Stimulated activated CD8-positive, alpha-beta memory T cell treated with anti-CD3 and anti-CD28 coated beads, Interleukin-7, amount 100 ng/mL, for 48 hours (primary cell): ENCODE measurements around the gene MBD3L1.
A peak's percentile ranks its signal among the peaks of the same experiment; 100 is the strongest.

Experiments
- DNase-seq, 2 donors: peaks; one replicate each; pipeline ENCODE4 v3.0.0-alpha.2; 2020; ENCODE audit warnings: low read depth in 1 of 2; ENCODE audit errors: extremely low read depth in 1 of 2

MBD3L1 gene

DNA sequence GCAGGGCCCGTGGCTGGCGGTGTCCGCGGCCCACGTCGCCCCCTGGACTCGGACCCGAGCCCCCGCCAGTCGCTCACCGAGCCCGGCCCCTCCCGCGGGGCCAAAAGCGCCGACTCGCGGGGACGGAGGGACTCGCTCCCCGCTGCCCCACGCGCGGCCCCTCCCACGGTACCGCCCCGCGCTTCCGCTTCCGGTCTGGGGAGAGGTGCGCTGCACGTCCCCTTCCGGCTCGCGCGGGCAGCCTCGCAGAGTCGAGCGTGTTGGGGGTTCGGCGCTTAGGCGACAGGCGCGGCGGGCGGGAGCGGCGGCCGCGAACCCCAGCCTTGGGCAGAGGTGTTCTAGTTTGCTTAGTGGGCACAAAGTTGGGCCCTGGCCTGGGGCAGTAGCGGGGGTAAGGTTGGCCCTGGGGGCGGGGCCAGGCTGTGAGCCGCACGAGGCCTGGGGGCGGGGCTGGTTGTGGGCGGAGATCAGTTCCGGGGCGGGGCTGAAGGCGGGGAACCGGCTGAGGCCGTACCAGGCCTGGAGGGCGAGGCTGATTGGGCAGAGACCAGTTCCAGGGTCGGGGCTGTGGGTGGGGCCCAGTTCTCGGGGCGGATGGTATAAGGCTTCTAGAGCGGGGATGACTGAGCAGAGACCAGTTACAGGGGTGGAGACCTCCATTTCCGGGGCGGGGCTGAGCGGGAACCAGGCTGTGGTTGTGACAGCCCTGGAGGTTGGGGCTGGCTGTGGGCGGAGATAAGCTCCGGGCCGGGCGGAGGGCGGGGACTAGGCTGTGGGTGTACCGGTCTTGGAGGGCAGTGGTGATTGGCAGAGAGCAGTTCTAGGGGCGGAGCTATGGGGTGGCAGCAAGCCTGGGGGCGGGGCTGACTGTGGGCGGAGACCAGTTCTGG lies at the start of gene MBD3L1, which contains the start of gene ZNF558:
Gene MBD3L1, plus strand, starts transcription at position 246 of the 890 bp plus-strand sequence. CDS start 10,302 bp downstream, outside the sequence.
Gene ZNF558, minus strand, starts transcription at position 173 of the 890 bp plus-strand sequence. CDS start 9,645 bp downstream, outside the sequence.
- DNase-seq: peak; percentile 97 to 99

DNA sequence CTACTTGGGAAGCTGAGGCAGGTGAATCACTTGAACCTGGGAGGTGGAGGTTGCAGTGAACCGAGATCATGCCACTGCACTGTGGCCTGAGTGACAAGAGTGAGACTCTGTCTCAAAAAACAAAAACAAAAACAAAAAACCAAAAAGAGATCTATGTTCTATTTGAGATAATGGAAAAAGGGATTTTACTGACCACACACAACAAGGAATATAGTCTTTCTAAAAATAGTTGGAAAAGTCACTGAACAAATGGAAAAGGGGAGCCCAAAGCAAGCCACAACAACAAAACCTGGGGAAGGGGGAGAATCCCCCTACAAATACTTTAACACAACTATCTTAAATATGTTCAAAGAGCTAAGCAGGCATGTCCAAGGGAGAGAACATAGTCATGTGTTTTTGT lies 37.4 kb upstream of the MBD3L1 start:
- no peak for DNase-seq

DNA sequence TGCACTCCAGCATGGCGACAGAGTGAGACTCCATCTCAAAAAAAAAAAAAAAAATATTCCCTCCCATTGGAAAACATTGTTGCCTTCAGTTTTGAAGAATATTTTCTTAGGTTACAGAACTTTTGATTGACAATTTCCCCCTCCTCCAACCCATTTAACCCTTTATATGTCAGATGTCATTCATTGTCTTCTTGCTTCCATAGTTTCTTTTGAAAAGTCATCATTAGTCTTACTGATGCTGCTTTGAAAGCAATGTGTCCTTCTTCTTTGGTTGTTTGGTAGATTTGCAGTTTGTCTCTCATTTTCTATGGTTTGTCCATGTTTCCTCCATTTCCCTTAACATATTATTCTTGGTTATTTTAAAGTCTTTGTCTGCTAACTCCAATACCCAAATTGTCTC lies 25.5 kb upstream of the MBD3L1 start:
- DNase-seq: no peak

DNA sequence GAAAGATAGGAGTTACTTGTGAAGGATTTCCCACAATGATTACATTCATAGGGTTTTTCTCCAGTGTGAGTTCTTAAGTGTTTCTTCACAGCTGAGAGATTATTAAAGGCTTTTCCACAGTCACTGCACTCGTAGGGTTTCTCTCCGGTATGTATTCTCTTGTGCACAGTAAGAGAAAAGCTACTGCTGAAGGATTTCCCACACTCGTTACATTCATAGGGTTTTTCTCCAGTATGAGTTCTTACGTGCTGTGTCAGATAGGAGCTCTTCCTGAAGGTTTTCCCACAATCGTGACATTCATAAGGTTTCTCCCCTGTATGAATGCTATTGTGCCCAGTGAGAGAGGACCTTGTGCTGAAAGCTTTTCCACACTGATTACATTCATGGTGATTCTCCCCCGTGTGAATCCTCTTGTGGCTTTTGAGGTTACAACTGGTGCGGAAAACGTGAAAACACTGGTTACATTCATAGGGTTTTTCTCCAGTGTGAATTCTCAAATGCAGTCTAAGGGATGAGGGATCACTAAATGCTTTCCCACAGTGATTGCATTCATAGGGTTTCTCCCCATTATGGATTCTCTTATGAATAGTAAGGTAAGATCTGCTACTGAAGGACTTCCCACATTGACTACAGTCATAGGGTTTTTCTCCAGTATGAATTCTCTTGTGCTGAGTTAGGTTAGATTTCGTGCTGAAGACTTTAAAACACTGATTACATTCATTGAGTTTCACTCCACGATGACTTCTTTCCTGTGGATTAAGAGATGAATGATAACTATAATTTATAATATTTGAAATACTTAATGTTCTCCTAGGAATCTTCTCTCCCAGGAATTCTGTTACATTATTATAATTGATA lies 20.6 kb upstream of the MBD3L1 start:
- DNase-seq: no peak

DNA sequence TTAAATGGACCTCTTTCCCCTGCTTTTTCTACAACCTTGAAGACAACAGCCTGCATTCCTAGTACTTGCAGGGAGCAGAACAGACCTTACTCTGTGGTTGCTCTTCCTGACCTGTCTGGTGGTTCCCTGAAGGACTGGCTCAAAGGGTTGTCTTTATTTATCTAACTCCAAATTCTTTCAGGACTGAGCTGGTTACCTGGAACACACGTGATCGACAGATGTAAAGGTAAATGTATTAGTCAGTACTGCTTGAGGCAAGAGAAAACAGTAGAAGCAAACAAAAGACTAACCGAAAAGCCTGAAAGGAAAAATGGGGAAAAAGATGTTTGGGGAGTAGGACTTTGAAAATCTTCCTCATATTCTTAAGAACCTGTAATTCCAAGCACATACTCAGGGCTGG lies 18.0 kb upstream of the MBD3L1 start:
- DNase-seq: no peak

DNA sequence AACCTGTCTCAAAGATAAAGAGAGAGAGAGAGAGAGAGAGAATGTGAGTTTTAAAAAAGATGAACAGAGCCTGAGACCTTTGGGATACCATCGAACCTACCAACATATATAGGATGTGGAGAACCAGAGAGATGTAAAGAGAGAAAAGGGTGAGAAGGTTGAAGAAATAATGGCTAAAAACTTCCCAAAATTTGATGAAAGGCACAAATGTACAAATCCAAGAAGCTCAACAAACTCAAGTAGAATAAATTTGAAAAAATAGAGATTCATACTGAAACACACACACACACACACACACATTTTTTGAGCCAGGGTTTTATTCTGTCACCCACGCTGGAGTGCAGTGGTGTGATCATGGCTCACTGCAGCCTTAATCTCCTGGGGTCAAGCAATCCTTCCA lies 16.4 kb upstream of the MBD3L1 start:
- DNase-seq: no peak

DNA sequence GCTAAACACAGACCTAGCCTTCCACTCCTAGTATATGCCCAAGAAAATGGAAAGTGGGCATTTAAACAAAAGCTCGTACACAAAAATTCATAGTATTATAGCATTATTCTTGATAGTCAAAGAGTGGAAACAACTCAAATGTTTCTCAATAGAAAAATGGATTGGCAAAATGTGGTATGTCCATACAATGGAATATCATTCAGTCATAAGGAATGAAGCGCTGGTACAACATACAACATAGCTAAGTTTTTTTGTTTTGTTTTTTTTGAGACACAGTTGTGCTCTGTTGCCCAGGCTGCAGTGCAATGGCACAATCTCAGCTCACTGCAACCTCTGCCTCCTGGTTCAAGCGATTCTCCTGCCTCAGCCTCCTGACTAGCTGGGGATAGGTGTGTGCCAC lies 11.9 kb upstream of the MBD3L1 start:
- DNase-seq: no peak

DNA sequence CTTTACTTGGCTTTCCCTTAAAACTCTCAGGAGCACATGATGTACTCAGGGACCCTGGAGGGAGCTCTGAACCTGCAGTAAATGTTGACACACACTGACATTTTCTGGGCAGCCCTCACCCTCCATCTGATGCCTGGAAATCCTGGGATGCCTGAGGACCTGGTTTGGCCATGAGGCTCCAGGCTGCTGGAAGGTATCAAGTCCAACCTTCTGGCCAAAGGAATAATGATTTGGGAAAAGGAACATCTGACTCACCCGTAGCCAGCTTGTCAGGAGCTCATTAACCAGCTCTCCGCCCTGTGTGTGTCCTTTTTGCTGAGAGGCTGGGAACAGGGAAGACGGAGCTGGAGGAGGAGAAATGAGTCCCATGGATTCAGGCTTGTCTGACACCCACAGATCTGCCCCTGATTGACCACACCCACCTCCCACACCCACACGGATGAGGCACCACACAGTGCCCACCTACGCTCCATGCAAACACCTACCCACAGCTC lies 10.4 kb upstream of the MBD3L1 start:
- no peak for DNase-seq

DNA sequence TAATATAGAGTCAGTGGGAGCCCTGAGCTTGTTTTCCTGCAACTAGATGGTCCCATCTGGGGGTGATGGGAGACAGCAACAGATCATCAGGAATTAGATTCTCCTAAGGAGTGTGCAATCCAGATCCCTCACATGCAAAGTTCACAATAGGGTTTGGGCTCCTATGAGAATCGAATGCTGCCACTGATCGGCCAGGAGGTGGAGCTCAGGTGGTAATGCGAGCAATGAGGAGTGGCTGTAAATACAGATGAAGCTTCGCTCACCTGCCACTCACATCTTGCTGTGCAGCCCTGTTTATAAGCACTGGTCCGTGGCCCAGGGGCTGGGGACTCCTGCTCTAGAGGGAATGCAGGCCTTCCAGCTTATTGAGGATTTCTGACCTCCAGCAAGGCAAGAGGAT lies 5.8 kb upstream of the MBD3L1 start:
- no peak for DNase-seq

DNA sequence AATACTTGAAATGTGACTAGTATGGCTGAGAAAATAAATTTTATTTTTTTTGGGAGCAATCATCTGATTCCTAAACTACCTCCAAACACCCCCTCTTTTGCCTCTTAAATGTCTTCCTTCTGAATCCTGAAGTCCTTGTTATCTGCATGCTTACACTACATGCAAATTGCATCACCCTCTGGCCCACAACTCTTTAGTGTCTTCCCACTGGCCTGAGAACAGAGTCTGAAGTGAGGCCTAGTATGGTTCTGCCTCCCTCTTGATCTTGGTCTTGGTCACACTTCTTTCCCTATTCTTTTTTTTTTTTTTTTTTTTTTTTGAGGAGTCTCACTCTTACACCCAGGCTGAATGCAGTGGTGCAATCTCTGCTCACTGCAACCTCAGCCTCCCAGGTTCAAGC lies 4.9 kb upstream of the MBD3L1 start:
- DNase-seq: no peak

DNA sequence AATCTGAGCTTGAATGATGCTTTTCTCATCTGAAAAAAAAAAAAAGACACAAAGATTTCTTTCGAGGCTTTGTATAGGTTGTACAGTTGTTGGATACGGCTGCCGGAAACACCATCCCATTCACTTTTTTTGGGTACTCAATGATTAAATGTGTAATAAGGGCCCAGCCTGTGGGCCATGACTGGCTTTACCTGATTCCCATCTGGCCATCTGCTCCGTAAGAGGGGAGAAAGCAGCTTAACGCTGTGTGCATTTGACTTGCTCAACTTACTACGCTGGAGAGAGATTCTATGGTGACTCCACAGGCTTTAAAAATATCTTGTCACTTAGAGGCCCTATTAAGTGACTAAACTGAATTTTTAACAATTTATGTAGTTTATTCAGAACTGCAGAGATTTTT lies 804 bp upstream of the MBD3L1 start:
- DNase-seq: no peak

DNA sequence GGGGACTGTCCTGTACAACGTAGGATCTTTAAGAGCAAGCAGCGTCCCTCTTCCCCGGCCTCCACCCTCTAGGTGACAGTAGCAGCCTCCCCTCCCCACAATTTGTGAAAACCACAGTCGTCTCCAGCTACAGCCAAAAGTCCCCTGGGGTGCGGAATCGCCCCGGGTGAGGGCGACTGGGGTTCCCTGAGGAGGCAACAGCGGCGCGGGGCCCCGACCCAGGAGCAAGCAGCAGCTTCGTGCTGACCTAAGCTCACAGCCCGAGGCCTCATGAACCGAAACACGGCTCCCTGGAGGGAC lies 395 bp upstream of the MBD3L1 start:
- peak in 1 of 2 donors; percentile 4 for DNase-seq

DNA sequence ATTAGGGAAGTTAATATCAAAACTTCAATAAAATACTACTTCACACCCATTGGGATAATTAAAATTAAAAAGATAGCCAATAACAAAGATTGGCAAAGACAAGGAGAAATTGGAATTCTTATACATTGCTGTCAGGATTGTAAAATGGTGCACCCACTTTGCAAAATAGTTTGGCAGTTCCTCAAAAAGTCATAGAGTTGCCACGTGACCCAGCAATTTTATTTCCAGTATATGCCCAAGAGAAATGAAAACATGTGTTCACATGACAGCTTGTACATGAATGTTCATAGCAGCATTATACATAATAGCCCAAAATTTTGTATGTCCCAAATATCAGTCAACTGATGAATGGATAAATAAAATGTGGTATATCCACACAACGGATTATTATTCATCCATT lies 3.3 kb downstream of the MBD3L1 start:
- DNase-seq: no peak

DNA sequence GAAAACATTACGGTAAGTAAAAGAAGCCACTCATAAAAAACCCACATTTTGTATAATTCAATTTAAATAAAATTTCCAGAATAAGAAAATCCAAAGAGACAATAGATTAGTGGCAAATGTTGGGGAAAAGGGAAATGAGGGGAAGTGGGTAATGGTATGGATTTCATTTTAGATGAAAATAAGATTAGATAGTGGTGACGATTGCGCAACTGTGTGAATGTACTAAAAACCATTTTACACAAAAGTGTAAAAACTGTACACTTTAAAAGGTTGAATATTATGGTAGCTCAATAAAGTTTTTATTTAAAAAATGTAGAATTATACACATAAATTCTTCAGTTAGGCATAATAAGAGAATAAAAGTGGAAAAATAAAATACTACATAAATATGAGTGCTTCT lies 3.7 kb downstream of the MBD3L1 start:
- DNase-seq: no peak

DNA sequence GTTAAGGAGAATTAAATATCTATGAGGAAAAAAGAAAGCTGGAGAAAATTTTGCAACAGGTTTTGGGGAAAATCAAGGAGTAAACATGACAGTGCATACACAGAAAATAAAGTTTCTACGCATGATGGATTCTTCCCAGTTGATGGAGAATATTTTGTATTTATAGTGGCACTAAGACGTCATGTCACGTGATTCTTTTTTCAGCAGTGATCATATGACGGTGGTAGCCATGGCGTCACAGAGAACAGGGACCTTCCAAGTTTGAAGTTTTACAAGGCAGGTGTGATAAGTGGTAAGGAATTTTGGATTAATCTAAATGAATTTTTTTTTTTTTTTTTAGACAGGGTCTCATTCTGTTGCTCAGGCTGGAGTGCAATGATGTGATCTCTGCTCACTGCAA lies 8.5 kb downstream of the MBD3L1 start:
- no peak for DNase-seq

DNA sequence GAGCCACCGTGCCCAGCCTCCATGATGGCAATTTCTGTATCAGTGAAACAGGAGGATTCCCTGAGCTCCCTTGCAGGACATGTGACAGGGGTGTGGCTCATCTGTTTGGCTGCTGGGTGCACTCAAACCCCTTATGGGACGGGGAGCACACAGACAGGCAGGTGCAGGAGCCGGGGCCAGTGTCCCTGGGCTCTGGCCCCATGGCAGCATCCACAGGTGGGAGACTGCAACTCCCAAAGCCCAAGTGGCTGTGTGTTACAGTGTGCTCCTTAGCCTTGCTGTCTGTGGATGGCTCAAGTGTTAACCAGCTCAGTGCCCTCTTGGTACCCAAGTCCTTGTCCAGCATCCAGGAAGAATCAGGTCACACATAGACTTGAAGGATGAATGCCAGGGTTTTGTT lies 14.6 kb downstream of the MBD3L1 start:
- no peak for DNase-seq

DNA sequence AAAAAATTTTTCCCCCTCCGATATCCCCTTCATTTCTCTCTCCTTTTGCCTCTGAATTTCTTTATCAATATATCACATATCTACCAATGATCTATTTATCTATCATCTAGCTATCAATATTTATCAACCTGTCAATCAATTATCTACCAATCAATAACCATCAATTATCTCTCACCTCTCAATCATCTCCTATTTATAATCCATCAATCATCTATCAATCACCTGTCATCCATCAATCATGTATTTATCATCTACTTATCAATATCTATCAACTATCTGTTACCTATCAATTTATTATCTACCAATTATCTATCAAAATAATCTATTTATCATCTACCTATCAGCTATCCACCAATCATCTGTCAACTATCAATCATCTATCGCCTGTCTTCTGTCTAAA lies 17.1 kb downstream of the MBD3L1 start:
- no peak for DNase-seq

DNA sequence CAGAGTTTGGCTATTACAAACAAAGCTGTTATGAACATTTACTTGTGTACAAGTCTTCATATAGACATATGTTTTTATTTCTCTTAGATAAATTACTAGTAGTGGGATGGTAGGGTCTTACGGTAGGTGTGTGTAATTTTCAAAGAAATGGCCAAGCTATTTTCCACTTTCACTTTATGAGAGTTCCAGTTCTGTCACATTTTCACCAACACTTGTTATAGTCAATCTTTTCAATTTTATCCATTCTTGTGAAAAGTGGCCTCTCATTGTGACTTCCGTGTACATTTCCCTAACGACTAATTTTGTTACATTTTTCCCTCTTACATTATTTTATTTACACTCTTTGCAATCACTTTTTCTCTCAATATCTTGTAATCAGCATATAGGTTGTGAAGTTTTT lies 18.3 kb downstream of the MBD3L1 start:
- DNase-seq: no peak

DNA sequence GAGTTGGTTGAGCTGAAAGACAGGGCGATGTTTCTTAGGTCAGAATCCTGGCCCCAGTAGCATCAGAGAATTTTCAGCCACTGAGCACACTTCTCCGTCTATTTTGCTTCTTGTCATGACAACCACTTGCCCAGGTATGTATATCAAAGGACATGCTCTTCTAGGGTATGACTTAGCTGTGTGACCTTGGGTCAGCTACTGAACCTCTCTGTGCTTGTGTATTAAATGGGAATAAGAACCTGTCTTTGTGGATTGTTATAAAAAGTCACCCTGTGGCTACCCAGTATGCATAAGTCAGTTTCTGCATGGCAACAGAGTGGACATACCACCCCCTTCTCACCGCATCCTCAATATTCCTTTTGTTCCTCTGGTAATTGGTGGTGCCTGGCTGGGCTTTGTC lies 26.1 kb downstream of the MBD3L1 start:
- DNase-seq: no peak

DNA sequence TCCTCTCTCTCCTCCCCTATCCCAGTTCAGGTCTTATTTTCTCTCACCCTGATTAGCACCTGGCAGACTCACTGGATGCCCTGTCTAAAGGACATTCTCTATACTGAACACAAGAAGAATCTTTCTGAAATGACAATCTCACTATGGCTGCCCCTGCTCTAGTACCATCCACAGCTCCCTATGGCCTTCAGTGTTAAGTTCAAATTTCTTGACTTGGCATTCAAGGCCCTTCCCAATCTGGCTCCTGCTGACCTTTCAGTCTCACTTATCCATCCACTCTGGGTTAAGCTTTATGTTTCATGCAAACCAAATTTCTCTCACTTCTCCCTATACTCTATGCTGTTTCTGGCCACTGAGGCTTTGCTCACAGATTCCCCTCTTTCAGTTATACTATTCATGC lies 34.2 kb downstream of the MBD3L1 start:
- DNase-seq: no peak

DNA sequence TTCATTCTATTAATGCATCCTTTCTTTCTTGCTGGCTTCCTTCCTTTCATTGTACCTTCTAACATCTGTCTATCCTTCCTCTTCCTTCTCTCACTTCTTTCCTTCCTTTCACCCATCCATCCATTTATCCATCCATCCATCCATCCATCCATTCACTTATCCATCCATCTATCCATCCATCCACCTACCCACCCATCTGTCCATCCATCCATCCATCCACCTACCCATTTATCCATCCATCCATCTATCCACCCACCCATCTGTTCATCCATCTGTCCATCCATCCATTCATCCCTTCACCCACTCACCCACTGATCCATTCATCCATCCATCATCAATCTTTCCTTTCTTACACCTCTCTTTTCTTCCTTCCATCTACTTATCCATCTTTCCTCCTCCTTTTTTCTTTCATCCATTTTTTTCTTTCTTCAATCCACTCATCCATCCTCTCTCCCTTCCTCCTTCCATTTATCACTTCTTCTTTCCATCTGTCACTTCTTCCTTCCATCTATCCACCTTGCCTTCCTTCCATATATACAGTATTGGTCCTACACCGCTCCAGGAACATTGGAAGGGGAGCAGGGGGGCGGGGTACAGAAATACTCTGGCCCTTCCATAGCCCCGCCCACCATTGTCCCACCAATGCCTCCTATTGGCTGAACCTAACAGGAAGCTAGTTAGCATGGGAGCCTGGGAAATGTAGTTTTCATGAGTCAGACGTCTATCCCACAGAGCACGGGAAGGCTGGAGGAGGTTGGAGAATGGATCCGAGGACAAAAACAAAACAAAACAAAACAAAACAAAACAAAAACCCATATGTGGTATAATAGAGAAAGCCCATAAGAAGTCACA lies 45.9 kb downstream of the MBD3L1 start:
- no peak for DNase-seq
